CD4-positive, alpha-beta T cell (primary cell): ENCODE results near the gene KRTAP20-1. TPM values are rescaled to one million over a fixed set of nuclear protein-coding genes. Genes with fewer than 3 reads are reported as not detected.

Source experiments
- ATAC-seq: fragments of 200-7000 bp; cut with Tn5 transposase; one replicate; pipeline ENCODE4 v1.10.0; 2022; ENCODE audit warnings: mild to moderate bottlenecking; ENCODE audit not compliant: poor library complexity
- CTCF ChIA-PET: fragments of 350-600 bp; sonication (Branson Sonifier 250); formaldehyde crosslinking; loops from one replicate; lab custom pipeline; 2021; ENCODE audit warnings: antibody characterized with exemption, inconsistent platforms; lab: Charles Lee
- POLR2A ChIA-PET: fragments of 350-600 bp; sonication (Branson Sonifier 250); formaldehyde crosslinking; loops from one replicate; lab custom pipeline; 2021; ENCODE audit warnings: antibody characterized with exemption, inconsistent platforms; lab: Charles Lee
- DNase-seq, 14 experiments: peaks; one replicate each; pipeline ENCODE4 v3.0.0-alpha.2; 2013 to 2020; ENCODE audit warnings: mixed read lengths in 2 of 14
- H3K27ac ChIP-seq, 2 donors: one replicate each; pipeline versions ENCODE4 v1.5.1 to v1.7.0; 2013; ENCODE audit warnings: low read length in 2 of 2, low read depth in 1 of 2, mild to moderate bottlenecking in 1 of 2
- H3K27me3 ChIP-seq, 2 experiments: 1 replicate in 1 of 2; 2 replicates in 1 of 2; pipeline versions ENCODE4 v1.6.1 to v1.7.0; 2013; ENCODE audit warnings: low read length in 2 of 2, control low read depth in 1 of 2, mild to moderate bottlenecking in 1 of 2, moderate library complexity in 1 of 2; ENCODE audit not compliant: insufficient read depth in 2 of 2, control insufficient read depth in 1 of 2
- H3K36me3 ChIP-seq: one replicate; pipeline ENCODE4 v1.6.1; 2013; ENCODE audit warnings: low read length, control low read depth; ENCODE audit not compliant: insufficient read depth
- H3K4me1 ChIP-seq: one replicate; pipeline ENCODE4 v1.6.1; 2013; ENCODE audit warnings: low read length, control low read depth; ENCODE audit not compliant: insufficient read depth
- H3K4me3 ChIP-seq: one replicate; pipeline ENCODE4 v1.5.1; 2013; ENCODE audit warnings: mild to moderate bottlenecking, low read length, moderate library complexity
- H3K9me3 ChIP-seq, 2 experiments: 1 replicate in 1 of 2; 2 replicates in 1 of 2; pipeline versions ENCODE4 v1.6.1 to v1.7.0; 2013; ENCODE audit warnings: low read length in 2 of 2, mild to moderate bottlenecking in 2 of 2, control low read depth in 1 of 2, moderate library complexity in 1 of 2; ENCODE audit not compliant: control insufficient read depth in 1 of 2, insufficient read depth in 1 of 2
- H3K27ac Mint-ChIP-seq: one replicate; pipeline ENCODE4 v1.8.0; 2020; ENCODE audit warnings: mixed read lengths
- H3K27me3 Mint-ChIP-seq: one replicate; pipeline ENCODE4 v1.8.0; 2021; ENCODE audit warnings: mixed read lengths
- H3K36me3 Mint-ChIP-seq: one replicate; pipeline ENCODE4 v1.8.0; 2021; ENCODE audit warnings: low read depth, mixed read lengths
- H3K4me1 Mint-ChIP-seq: one replicate; pipeline ENCODE4 v1.8.0; 2021; ENCODE audit warnings: low read depth, mixed read lengths
- H3K4me3 Mint-ChIP-seq: one replicate; pipeline ENCODE4 v1.8.0; 2020; ENCODE audit warnings: mild to moderate bottlenecking, mixed read lengths
- H3K9me3 Mint-ChIP-seq: one replicate; pipeline ENCODE4 v1.8.0; 2020; ENCODE audit warnings: mixed read lengths
- intact Hi-C, 2 experiments: fragments of 100-400 bp; cut with DNase I in 1 of 2; cut with micrococcal nuclease in 1 of 2; formaldehyde crosslinking; loops; one replicate each; pipeline versions ENCODE4 v1.15.1 to v1.9.0; 2023 to 2025; cut with DNase I, micrococcal nuclease
- total RNA-seq, 174 experiments: library from RNA in 2 of 174; stranded (reverse) in 2 of 174; gene quantifications; one replicate each; pipeline ENCODE4 v1.2.3 and lab custom pipeline; 2021 to 2026
- TF ChIP-seq, protein P1 (sequence below): fragments of 200-600 bp; IDR thresholded peaks from one replicate; pipeline ENCODE4 v1.8.0; 2022; ENCODE audit warnings: antibody characterized with exemption, mild to moderate bottlenecking

The KRTAP20-1 gene
- total RNA-seq, 2 experiments from 2014 or later = not detected

DNA sequence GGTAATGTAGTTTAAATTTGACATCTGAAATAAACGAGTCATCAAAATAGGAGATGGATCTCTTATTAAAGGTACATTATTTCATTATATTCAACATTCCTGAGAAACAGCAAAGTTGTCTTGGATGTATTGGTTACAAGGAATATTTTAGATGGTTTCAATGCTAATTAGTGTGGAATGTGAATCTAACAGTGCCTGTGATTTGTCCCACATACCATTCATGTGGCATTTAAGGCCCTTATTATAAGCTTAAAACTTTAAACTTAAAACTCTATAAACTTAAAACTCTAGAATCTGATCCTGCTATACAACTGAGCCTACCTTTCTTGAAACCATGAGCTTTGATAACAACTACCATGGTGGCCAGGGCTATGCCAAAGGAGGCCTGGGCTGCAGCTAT, 15.4 kb upstream of the KRTAP20-1 start, which contains the start of gene KRTAP22-1:
TSS of gene KRTAP22-1 (plus strand) at position 301 of the 400 bp plus-strand sequence.
- POLR2A ChIA-PET = no interaction called here
- H3K36me3 Mint-ChIP-seq = no peaks in the 10 kb centered on the region
- no peaks in the 10 kb centered on the region for H3K9me3 Mint-ChIP-seq
- H3K27ac Mint-ChIP-seq = no peak within 1 kb of the TSS
- Histone ChIP-seq H3K4me1 (no peaks in the 10 kb centered on the region), H3K27me3 (peaks cover 0 to 3% of the 10 kb centered on the region in 2 experiments), H3K27ac (no peak within 1 kb of the TSS), H3K9me3 (peaks cover 0 to 3% of the 10 kb centered on the region in 2 experiments), H3K36me3 (no peaks in the 10 kb centered on the region), H3K4me3 (no peak within 1 kb of the TSS)
- intact Hi-C loops = no loop called here
- DNase-seq (no peak), ATAC-seq (no peak)
- H3K4me3 Mint-ChIP-seq = no peak within 1 kb of the TSS
- H3K27me3 Mint-ChIP-seq = no peaks in the 10 kb centered on the region
- H3K4me1 Mint-ChIP-seq = no peaks in the 10 kb centered on the region
- TF ChIP-seq, protein P1, sequence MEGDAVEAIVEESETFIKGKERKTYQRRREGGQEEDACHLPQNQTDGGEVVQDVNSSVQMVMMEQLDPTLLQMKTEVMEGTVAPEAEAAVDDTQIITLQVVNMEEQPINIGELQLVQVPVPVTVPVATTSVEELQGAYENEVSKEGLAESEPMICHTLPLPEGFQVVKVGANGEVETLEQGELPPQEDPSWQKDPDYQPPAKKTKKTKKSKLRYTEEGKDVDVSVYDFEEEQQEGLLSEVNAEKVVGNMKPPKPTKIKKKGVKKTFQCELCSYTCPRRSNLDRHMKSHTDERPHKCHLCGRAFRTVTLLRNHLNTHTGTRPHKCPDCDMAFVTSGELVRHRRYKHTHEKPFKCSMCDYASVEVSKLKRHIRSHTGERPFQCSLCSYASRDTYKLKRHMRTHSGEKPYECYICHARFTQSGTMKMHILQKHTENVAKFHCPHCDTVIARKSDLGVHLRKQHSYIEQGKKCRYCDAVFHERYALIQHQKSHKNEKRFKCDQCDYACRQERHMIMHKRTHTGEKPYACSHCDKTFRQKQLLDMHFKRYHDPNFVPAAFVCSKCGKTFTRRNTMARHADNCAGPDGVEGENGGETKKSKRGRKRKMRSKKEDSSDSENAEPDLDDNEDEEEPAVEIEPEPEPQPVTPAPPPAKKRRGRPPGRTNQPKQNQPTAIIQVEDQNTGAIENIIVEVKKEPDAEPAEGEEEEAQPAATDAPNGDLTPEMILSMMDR = no peak
- CTCF ChIA-PET = no interaction called here

DNA sequence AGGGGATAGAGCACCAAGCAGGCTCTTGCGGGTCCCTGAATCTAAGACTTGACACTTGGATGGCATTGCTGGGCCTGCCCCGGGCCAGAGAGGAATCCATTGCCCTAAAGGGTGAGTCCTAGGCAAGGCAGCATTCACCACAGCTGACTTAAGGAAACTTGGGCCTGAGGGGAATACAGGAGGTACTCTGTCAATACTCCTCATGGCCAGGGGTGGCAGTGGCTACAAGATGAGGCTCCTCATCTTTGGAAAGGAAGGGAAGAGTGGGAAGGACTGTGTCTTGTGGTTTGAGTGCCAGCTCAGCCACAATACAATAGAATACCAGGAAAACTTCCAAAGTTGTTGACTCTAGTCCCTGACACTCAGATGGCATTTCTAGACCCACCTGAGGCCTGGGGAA, 10.3 kb upstream of the KRTAP20-1 start:
- Mint-ChIP-seq H3K27me3 (no peaks in the 10 kb centered on the region), H3K4me1 (no peaks in the 10 kb centered on the region), H3K36me3 (no peaks in the 10 kb centered on the region), H3K9me3 (peaks cover 10% of the 10 kb centered on the region), H3K4me3 (no peak overlapping the region), H3K27ac (no peak overlapping the region)
- intact Hi-C loops = no loop called here
- Histone ChIP-seq H3K27ac (no peak overlapping the region), H3K9me3 (no peaks in the 10 kb centered on the region), H3K4me1 (no peaks in the 10 kb centered on the region), H3K4me3 (no peak overlapping the region), H3K27me3 (peaks cover 0 to 3% of the 10 kb centered on the region in 2 experiments), H3K36me3 (no peaks in the 10 kb centered on the region)
- ChIA-PET CTCF (no interaction called here), POLR2A (no interaction called here)
- ATAC-seq = no peak
- TF ChIP-seq, protein P1 = no peak
- no peak for DNase-seq

DNA sequence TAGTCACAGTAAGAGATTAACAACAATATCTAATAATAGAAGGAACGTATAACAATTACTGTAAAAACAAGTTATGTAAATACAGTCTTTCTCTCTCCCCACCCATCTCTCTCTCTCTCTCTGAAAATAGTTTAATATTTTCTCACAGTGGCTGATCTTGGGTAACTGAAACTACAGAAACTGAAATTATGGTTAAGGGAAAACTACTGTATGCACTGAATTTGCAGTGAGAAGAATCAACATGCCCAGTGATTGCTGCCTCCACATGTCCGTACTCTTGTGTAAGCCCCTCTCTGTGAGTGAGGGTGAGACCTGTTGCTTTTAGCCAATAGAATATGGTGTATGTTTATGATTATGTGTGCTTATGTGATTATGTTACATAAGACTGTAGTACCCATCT, 4.1 kb upstream of the KRTAP20-1 start:
- Histone ChIP-seq H3K36me3 (no peaks in the 10 kb centered on the region), H3K27ac (no peak overlapping the region), H3K4me3 (no peak overlapping the region), H3K27me3 (no peaks in the 10 kb centered on the region), H3K4me1 (no peaks in the 10 kb centered on the region), H3K9me3 (peaks cover 0 to 4% of the 10 kb centered on the region in 2 experiments)
- Mint-ChIP-seq H3K27me3 (no peaks in the 10 kb centered on the region), H3K36me3 (no peaks in the 10 kb centered on the region), H3K4me3 (no peak overlapping the region), H3K27ac (no peak overlapping the region), H3K4me1 (no peaks in the 10 kb centered on the region), H3K9me3 (peaks cover 10% of the 10 kb centered on the region)
- ATAC-seq = no peak
- DNase-seq = no peak
- intact Hi-C loops = no loop called here
- ChIA-PET POLR2A (no interaction called here), CTCF (no interaction called here)
- TF ChIP-seq, protein P1 = no peak
